ENCODE measurements around the gene ACACB.

The ACACB gene

GRCh38 chr12:109258607-109259544 lies 142.5 kb downstream of the ACACB start:
- no peak for DNase-seq

GRCh38 chr12:109259545-109259895 lies 143.1 kb downstream of the ACACB start:
- no peak for DNase-seq

- no peak for DNase-seq
These were observed 144.7 kb downstream of the ACACB start for GRCh38 chr12:109261087-109261486.

GRCh38 chr12:109261939-109262338 lies 145.6 kb downstream of the ACACB start:
- no peak for DNase-seq

GRCh38 chr12:109263439-109263838 lies 147.1 kb downstream of the ACACB start:
- no peak for DNase-seq

- no peak for DNase-seq
These were observed 147.9 kb downstream of the ACACB start for GRCh38 chr12:109264095-109264942.

GRCh38 chr12:109264943-109265650 lies 148.7 kb downstream of the ACACB start:
- no peak for DNase-seq

- no peak for DNase-seq
These were observed 149.9 kb downstream of the ACACB start for GRCh38 chr12:109266106-109266879.

- no peak for DNase-seq
These were observed 151.0 kb downstream of the ACACB start for GRCh38 chr12:109267361-109267760.

- DNase-seq: no peak
These were observed 152.5 kb downstream of the ACACB start for GRCh38 chr12:109268896-109269295.

- DNase-seq: no peak
These were observed 153.0 kb downstream of the ACACB start for GRCh38 chr12:109269428-109269827.

GRCh38 chr12:109270494-109270893 lies 154.1 kb downstream of the ACACB start:
- DNase-seq: no peak

- no peak for DNase-seq
These were observed 155.0 kb downstream of the ACACB start for GRCh38 chr12:109271418-109271817.

- DNase-seq: no peak
These were observed 157.0 kb downstream of the ACACB start for GRCh38 chr12:109273354-109273753.

GRCh38 chr12:109274381-109274780 lies 158.0 kb downstream of the ACACB start:
- no peak for DNase-seq

- DNase-seq: no peak
These were observed 158.8 kb downstream of the ACACB start for GRCh38 chr12:109275173-109275572.

- DNase-seq: no peak
These were observed 159.8 kb downstream of the ACACB start for GRCh38 chr12:109276160-109276559.

- no peak for DNase-seq
These were observed 161.0 kb downstream of the ACACB start for GRCh38 chr12:109277255-109277898.

GRCh38 chr12:109277899-109278762 lies 161.7 kb downstream of the ACACB start:
- DNase-seq: no peak

GRCh38 chr12:109278912-109279311 lies 162.5 kb downstream of the ACACB start:
- DNase-seq: no peak

GRCh38 chr12:109279525-109279924 lies 163.1 kb downstream of the ACACB start:
- no peak for DNase-seq
